ENCODE measurements around the gene KHDC1L.

The KHDC1L gene

DNA sequence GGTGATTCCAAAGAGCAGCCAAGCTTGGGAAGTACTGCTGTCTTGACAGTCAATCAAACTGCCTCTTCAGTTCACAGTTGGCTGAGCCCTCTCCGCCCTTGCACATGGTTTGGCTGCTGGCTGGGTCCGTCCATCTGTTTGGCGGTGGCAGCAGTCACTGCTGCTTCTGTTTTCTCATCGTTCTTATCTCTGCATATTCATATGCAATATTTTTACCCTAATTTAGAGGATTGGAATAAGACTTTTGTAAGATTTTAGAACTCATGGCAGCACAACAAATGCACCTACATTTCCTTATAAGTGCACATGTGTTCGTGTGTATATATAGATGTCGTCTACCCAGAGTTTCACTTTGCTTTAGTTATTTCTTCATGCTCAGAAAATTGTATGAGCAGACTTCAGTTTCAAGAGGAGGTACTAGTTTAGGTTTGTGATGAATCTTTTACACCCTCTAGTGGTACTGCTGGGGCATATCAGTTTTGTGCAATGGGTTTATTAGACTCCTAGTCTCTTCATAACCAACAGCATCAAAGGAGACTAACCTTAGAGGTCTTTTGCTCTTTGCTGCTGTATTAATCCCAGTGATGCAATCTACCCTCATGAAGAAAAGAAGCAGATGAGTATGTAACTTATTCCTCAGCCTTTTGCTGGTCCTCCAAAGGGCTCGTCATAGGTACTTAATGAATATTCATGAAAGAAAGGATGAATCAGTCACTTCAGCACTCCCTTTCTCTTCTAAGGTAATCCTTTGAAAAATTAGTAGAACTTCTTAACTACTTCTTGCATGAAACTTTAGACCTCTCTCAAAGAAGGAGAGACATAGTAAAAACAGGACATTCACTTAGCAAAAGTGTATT, 44.3 kb downstream of the KHDC1L start:
- no peaks in the 10 kb centered on the region for H3K9me2 ChIP-seq (replicated peaks; ENCODE audit: insufficient read depth, low read length)
- H4K20me1 ChIP-seq (ENCODE audit: low read depth, low read length), result no peaks in the 10 kb centered on the region
- no peaks in the 10 kb centered on the region for H3K9me3 ChIP-seq (ENCODE audit: insufficient read depth, low read length)
- peak overlapping the region; percentile 64 for H3K4me2 ChIP-seq (ENCODE audit: low read depth, low read length, poor library complexity, severe bottlenecking)
- H3K27me3 ChIP-seq (ENCODE audit: low read length), result no peaks in the 10 kb centered on the region
- peaks cover 4% of the 10 kb centered on the region; the same call in 1 of the 2 replicates for H3F3A ChIP-seq (ENCODE audit: insufficient read depth)
- peak overlapping the region; percentile 35 for H3K4me3 ChIP-seq (ENCODE audit: insufficient read depth, low read length, poor library complexity, severe bottlenecking)
- no peak overlapping the region for H2AFZ ChIP-seq (ENCODE audit: low read depth, low read length, severe bottlenecking)
- no peaks in the 10 kb centered on the region for H3K79me2 ChIP-seq (ENCODE audit: insufficient read depth, low read length)
- TF ChIP-seq EZH2phosphoT487 (conservative IDR thresholded peaks at IDR 0.05; ENCODE audit: low read length), result no peak
- peak; percentile 95 for TF ChIP-seq CTCF (IDR thresholded peaks at IDR 0.05; ENCODE audit: insufficient read depth, low read length, poor library complexity, severe bottlenecking)
- H3K36me3 ChIP-seq (ENCODE audit: low read length), result no peaks in the 10 kb centered on the region
- no peak overlapping the region for H3K9ac ChIP-seq (ENCODE audit: low read length)
- H3K27ac ChIP-seq (ENCODE audit: low read depth, low read length), result peak overlapping the region; percentile 43

- peak overlapping the region; percentile 64 for H3K4me2 ChIP-seq (ENCODE audit: low read depth, low read length, poor library complexity, severe bottlenecking)
- no peak overlapping the region for H3K9ac ChIP-seq (ENCODE audit: low read length)
- no peak overlapping the region for H2AFZ ChIP-seq (ENCODE audit: low read depth, low read length, severe bottlenecking)
- H3K9me3 ChIP-seq (ENCODE audit: insufficient read depth, low read length), result no peaks in the 10 kb centered on the region
- H3K4me3 ChIP-seq (ENCODE audit: insufficient read depth, low read length, poor library complexity, severe bottlenecking), result no peak overlapping the region
- H3F3A ChIP-seq (ENCODE audit: insufficient read depth), result peaks cover 4% of the 10 kb centered on the region; the same call in 1 of the 2 replicates
- no peaks in the 10 kb centered on the region for H3K27me3 ChIP-seq (ENCODE audit: low read length)
- no peaks in the 10 kb centered on the region for H3K36me3 ChIP-seq (ENCODE audit: low read length)
- no peaks in the 10 kb centered on the region for H3K79me2 ChIP-seq (ENCODE audit: insufficient read depth, low read length)
- no peak for TF ChIP-seq CTCF (IDR thresholded peaks at IDR 0.05; ENCODE audit: insufficient read depth, low read length, poor library complexity, severe bottlenecking)
- no peak for TF ChIP-seq EZH2phosphoT487 (conservative IDR thresholded peaks at IDR 0.05; ENCODE audit: low read length)
- no peaks in the 10 kb centered on the region for H4K20me1 ChIP-seq (ENCODE audit: low read depth, low read length)
- H3K27ac ChIP-seq (ENCODE audit: low read depth, low read length), result peak overlapping the region; percentile 43
- no peaks in the 10 kb centered on the region for H3K9me2 ChIP-seq (replicated peaks; ENCODE audit: insufficient read depth, low read length)
Measured at GRCh38 chr6:73180076-73180738, 45.1 kb downstream of the KHDC1L start.

DNA sequence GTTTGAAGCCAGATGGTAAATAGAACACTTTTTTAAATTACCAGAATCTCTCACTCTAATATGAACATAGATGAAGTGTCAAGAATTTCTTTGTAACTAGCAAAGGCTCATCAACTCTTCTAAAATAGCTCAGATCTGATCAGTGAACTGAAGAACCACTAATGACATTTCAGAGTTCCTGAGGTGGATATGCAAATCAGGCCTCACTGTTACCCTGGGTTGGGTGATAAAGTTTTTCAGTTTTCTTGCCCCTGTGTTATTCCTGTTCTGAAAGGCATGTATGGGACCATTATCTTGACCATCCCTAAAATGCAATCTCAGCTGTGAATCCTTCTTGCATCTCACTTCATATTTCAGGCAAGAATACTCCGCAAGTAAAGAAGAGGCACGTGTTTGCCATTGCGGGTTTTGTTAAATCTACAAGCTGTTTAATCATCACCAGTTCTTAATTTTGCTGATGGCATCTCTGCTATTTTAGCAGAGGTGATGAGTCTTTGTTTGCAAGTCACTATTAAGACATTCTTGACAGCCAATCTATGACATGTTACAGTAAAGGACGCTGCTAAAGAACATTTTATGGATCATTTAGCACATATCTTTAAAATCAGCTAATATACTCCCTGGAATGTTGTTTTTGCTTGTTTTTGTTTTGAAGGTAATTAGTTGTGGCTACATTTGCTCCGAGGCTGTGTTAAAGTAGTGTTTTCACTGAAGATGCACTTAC, 47.9 kb downstream of the KHDC1L start:
- H2AFZ ChIP-seq (ENCODE audit: low read depth, low read length, severe bottlenecking), result no peak overlapping the region
- peak overlapping the region; percentile 19 for H3K4me2 ChIP-seq (ENCODE audit: low read depth, low read length, poor library complexity, severe bottlenecking)
- H3K36me3 ChIP-seq (ENCODE audit: low read length), result 0 out of 2 replicates have a peak, but pooled peaks cover 3% of the 10 kb centered on the region
- H3K4me3 ChIP-seq (ENCODE audit: insufficient read depth, low read length, poor library complexity, severe bottlenecking), result no peak overlapping the region
- H3K27me3 ChIP-seq (ENCODE audit: low read length), result no peaks in the 10 kb centered on the region
- no peaks in the 10 kb centered on the region for H3K9me2 ChIP-seq (replicated peaks; ENCODE audit: insufficient read depth, low read length)
- no peaks in the 10 kb centered on the region for H3K9me3 ChIP-seq (ENCODE audit: insufficient read depth, low read length)
- no peak overlapping the region for H3K9ac ChIP-seq (ENCODE audit: low read length)
- peaks cover 4% of the 10 kb centered on the region; the same call in 1 of the 2 replicates for H3F3A ChIP-seq (ENCODE audit: insufficient read depth)
- H3K27ac ChIP-seq (ENCODE audit: low read depth, low read length), result no peak overlapping the region
- no peak for TF ChIP-seq EZH2phosphoT487 (conservative IDR thresholded peaks at IDR 0.05; ENCODE audit: low read length)
- H4K20me1 ChIP-seq (ENCODE audit: low read depth, low read length), result no peaks in the 10 kb centered on the region
- no peaks in the 10 kb centered on the region for H3K79me2 ChIP-seq (ENCODE audit: insufficient read depth, low read length)

All from SU-DHL-6 (cell line).